ENCODE data around the gene TCFL5.

TCFL5 gene

GRCh38 chr20:62836967-62837490 lies 24.6 kb downstream of the TCFL5 start:
- no peak for TF ChIP-seq POLR2AphosphoS5 (IDR thresholded peaks at IDR 0.05; ENCODE audit: low read depth, low read length)
- TF ChIP-seq REST (IDR thresholded peaks at IDR 0.05; ENCODE audit: insufficient read depth in 1 of 2, low read depth in 2 of 2, low read length in 2 of 2), result no peak
- no peak for TF ChIP-seq TAF1 (IDR thresholded peaks at IDR 0.05; ENCODE audit: borderline replicate concordance, insufficient read depth, low read length)
- no peak for TF ChIP-seq FOXP2 (optimal IDR thresholded peaks at IDR 0.05; ENCODE audit: borderline replicate concordance, extremely low read depth, extremely low read length, insufficient read depth)
- no peak for TF ChIP-seq SIN3A (IDR thresholded peaks at IDR 0.05; ENCODE audit: borderline replicate concordance, insufficient read depth, low read length)

DNA sequence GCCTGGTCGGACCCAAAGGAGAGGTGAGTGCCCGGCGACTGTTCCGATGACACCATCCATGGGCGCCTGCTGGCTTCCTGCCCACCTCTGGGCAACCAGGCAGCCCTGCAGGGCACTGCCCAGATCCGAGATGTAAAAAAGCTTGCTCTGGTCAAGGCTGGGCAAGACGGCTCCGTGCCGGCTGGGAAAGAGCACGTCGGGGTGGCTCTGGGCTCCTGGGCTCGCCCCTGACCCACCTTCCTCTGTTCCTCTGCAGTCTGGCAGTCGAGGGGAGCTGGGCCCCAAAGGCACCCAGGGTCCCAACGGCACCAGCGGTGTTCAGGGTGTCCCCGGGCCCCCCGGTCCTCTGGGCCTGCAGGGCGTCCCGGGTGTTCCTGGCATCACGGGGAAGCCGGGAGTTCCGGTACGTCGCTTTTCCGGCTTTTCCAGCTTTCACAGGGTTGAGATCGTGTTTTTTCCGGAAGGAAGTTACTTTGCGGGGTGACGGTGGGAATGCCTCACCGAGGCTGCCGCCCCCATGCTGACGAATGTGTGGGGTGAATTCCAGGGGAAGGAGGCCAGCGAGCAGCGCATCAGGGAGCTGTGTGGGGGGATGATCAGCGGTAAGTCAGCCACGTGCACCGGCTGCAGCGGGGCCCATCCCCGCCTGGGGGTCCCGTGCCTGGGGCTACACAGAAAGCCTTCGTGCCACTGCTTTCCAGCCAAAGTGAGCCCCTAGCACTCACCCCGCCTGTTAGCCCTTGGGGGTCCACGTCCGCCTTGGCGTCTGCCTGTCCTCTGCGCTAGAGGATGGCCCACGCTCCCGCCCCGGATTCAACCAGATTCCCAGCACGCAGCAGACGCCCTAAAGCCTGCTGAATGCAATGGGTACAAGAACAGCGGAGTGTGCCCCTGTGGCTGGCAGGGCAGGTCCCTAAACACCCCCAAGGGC lies 25.4 kb downstream of the TCFL5 start:
- TF ChIP-seq REST (IDR thresholded peaks at IDR 0.05; ENCODE audit: insufficient read depth in 1 of 2, low read depth in 2 of 2, low read length in 2 of 2) (no peak), SIN3A (IDR thresholded peaks at IDR 0.05; ENCODE audit: borderline replicate concordance, insufficient read depth, low read length) (no peak), TAF1 (IDR thresholded peaks at IDR 0.05; ENCODE audit: borderline replicate concordance, insufficient read depth, low read length) (no peak), POLR2AphosphoS5 (IDR thresholded peaks at IDR 0.05; ENCODE audit: low read depth, low read length) (no peak), FOXP2 (optimal IDR thresholded peaks at IDR 0.05; ENCODE audit: borderline replicate concordance, extremely low read depth, extremely low read length, insufficient read depth) (no peak)

DNA sequence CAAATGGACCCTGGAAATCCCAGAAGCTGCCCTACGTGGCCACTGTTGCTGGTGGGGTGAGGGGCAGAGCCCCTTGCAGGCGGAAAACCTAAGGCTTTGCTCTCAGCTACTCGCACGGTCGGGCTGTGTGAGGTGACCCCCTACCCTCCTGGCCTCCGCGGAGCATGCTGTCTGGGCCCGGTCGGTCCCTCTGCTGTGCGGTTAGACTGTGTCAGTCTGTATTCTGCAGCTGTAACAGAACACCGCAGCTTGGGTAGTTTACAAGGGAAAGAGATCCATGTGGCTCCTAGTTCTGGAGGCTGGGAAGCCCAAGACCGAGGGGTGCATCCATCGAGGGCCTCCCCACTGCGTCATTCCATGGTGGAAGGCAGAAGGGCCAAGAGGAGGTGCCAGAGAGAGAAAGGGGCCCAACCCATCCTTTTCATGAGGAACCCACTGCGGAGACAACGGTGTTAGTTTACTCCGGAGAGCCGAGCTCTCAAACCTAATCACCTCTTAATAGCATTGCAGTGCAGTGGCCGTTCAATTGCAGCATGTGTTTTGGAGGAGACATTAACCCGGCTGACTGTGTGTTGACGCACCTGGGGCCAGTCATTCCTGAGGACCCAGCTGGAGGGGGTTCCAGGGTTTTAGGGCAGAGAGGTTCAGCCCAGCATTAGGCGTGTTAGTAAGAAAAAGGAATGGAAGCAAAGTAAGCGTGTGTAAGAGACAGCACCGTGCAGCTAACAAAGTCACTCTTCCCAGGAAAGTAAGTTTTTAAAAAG lies 26.5 kb downstream of the TCFL5 start:
- TF ChIP-seq FOXP2 (optimal IDR thresholded peaks at IDR 0.05; ENCODE audit: borderline replicate concordance, extremely low read depth, extremely low read length, insufficient read depth), result no peak
- TF ChIP-seq REST (IDR thresholded peaks at IDR 0.05; ENCODE audit: insufficient read depth in 1 of 2, low read depth in 2 of 2, low read length in 2 of 2), result no peak
- no peak for TF ChIP-seq POLR2AphosphoS5 (IDR thresholded peaks at IDR 0.05; ENCODE audit: low read depth, low read length)
- no peak for TF ChIP-seq SIN3A (IDR thresholded peaks at IDR 0.05; ENCODE audit: borderline replicate concordance, insufficient read depth, low read length)
- no peak for TF ChIP-seq TAF1 (IDR thresholded peaks at IDR 0.05; ENCODE audit: borderline replicate concordance, insufficient read depth, low read length)

- TF ChIP-seq POLR2AphosphoS5 (IDR thresholded peaks at IDR 0.05; ENCODE audit: low read depth, low read length), result no peak
- no peak for TF ChIP-seq FOXP2 (optimal IDR thresholded peaks at IDR 0.05; ENCODE audit: borderline replicate concordance, extremely low read depth, extremely low read length, insufficient read depth)
These were observed 28.7 kb downstream of the TCFL5 start for GRCh38 chr20:62832951-62833391.

- no peak for TF ChIP-seq POLR2AphosphoS5 (IDR thresholded peaks at IDR 0.05; ENCODE audit: low read depth, low read length)
- no peak for TF ChIP-seq SIN3A (IDR thresholded peaks at IDR 0.05; ENCODE audit: borderline replicate concordance, insufficient read depth, low read length)
These were observed 29.3 kb downstream of the TCFL5 start for GRCh38 chr20:62832212-62832922.

Measured in PFSK-1 (cell line).